ENCODE measurements around the gene COMTD1. TPM values are rescaled to one million over a fixed set of nuclear protein-coding genes. Genes with fewer than 3 reads are reported as not detected.
"Not testable (repeated sequence)": the region's sequence is repeated elsewhere in the genome, so short reads cannot be mapped to it uniquely, and the experiment has no call there.

COMTD1 gene
- polyA plus RNA-seq, 1 of the 3 experiments (the other 2 are of a cell fraction) = 7.6 TPM

- TF ChIP-seq, protein P1, sequence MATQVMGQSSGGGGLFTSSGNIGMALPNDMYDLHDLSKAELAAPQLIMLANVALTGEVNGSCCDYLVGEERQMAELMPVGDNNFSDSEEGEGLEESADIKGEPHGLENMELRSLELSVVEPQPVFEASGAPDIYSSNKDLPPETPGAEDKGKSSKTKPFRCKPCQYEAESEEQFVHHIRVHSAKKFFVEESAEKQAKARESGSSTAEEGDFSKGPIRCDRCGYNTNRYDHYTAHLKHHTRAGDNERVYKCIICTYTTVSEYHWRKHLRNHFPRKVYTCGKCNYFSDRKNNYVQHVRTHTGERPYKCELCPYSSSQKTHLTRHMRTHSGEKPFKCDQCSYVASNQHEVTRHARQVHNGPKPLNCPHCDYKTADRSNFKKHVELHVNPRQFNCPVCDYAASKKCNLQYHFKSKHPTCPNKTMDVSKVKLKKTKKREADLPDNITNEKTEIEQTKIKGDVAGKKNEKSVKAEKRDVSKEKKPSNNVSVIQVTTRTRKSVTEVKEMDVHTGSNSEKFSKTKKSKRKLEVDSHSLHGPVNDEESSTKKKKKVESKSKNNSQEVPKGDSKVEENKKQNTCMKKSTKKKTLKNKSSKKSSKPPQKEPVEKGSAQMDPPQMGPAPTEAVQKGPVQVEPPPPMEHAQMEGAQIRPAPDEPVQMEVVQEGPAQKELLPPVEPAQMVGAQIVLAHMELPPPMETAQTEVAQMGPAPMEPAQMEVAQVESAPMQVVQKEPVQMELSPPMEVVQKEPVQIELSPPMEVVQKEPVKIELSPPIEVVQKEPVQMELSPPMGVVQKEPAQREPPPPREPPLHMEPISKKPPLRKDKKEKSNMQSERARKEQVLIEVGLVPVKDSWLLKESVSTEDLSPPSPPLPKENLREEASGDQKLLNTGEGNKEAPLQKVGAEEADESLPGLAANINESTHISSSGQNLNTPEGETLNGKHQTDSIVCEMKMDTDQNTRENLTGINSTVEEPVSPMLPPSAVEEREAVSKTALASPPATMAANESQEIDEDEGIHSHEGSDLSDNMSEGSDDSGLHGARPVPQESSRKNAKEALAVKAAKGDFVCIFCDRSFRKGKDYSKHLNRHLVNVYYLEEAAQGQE (IDR thresholded peaks at IDR 0.05; ENCODE audit: low read depth, low read length) = no peak
- TF ChIP-seq JUND (IDR thresholded peaks at IDR 0.05) (no peak), FOSL2 (IDR thresholded peaks at IDR 0.05; ENCODE audit: borderline replicate concordance, low read depth) (no peak), GATA2 (CRISPR knock-in tag; IDR thresholded peaks at IDR 0.05) (no peak), RAD21 (IDR thresholded peaks at IDR 0.05; ENCODE audit: low read length) (no peak), YY1 (IDR thresholded peaks at IDR 0.05; ENCODE audit: low read depth) (no peak), PBX3 (IDR thresholded peaks at IDR 0.05) (no peak)
Observed at GRCh38 chr10:75203724-75204123, 32.0 kb downstream of the COMTD1 start (continued).

DNA sequence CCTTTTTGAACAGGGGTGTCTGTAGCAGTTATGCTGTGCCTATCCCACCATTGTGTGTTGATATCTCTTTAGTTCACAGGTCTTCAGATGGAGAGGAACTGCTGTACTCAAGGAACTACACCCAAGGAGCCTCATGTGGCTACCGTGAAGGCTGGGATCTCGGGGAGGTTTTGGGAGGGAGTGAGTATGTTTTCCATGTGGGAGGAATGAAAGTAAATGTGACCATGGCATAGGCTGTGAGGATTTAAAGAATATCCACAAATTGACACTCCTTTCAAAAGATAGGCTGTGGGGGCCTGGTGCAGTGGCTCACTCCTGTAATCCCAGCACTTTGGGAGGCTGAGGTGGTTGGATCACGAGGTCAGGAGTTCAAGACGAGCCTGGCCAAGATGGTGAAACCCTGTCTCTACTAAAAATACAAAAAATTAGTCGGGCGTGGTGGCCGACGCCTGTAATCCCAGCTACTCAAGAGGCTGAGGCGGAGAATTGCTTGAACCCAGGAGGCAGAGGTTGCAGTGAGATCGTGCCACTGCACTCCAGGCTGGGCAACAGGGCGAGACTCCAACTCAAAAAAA, 32.6 kb downstream of the COMTD1 start:
- CTCF ChIA-PET = interaction anchor here (1.7 kb wide), 1 partner anchor 32 kb away, joined by 5 read pairs; the partner anchor contains the start of gene COMTD1

DNA sequence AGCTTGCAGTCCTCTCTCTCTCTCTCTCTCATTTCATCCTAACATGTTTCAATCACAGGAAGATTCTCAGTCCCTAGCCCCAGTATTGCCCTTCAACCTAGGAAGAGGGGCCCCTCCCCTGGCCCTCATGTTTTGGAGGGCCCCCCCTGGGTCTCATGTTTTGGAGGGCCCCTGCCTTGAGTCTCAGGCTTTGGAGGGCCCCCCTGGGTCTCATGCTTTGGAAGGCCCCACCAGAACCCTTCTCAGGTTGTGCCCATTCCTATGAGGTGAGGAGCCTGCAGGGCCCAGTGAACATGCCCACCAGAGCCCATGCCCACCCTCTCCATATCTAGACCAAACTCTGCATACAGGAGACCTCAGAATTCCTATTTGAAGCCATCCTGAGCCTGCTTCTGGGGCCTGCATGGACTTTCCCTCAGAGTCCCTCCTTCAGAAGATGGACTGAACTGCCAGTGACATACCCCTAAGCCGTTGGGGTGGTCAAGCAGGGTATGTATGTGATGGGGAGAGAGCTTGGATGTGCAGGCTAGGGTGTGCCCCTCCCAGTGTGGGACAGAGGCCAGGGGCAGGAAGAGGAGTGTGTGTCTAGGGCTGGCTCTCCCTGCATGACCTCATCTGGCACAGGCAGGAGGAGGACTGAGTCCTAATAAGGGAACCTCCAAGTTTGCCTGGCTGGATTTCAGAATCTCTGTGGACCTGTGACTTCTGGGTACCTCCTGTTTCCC, 33.3 kb downstream of the COMTD1 start:
- no peak for DNase-seq
- no peaks in the 10 kb centered on the region for H3K27me3 ChIP-seq (ENCODE audit: insufficient read depth)
- no peaks in the 10 kb centered on the region for H3K79me2 ChIP-seq (ENCODE audit: insufficient read depth)
- POLR2A ChIA-PET = no interaction called here
- H3K4me3 ChIP-seq (ENCODE audit: low read depth in 2 of 2, low read length in 1 of 2) = no peak overlapping the region
- 50% methylated on average over 1 of the region's 1 CpG for WGBS (ENCODE audit: low lambda C conversion rate)
- TF ChIP-seq FOSL2 (IDR thresholded peaks at IDR 0.05; ENCODE audit: borderline replicate concordance, low read depth) (no peak), IRF3 (IDR thresholded peaks at IDR 0.05; ENCODE audit: low read depth, low read length) (no peak), RAD21 (IDR thresholded peaks at IDR 0.05; ENCODE audit: low read length) (no peak), EP300 (IDR thresholded peaks at IDR 0.05; ENCODE audit: borderline replicate concordance in 1 of 2, low read depth in 1 of 2, low read length in 1 of 2) (no peak), RXRA (IDR thresholded peaks at IDR 0.05; ENCODE audit: borderline replicate concordance, low read depth) (no peak), FOXJ3 (CRISPR knock-in tag; IDR thresholded peaks at IDR 0.05) (no peak), JUND (IDR thresholded peaks at IDR 0.05) (no peak), SMC3 (IDR thresholded peaks at IDR 0.05; ENCODE audit: low read depth, low read length) (no peak), EZH2phosphoT487 (IDR thresholded peaks at IDR 0.05; ENCODE audit: borderline replicate concordance, low read depth) (no peak), MEF2A (IDR thresholded peaks at IDR 0.05; ENCODE audit: borderline replicate concordance, low read depth) (no peak), RCOR1 (IDR thresholded peaks at IDR 0.05; ENCODE audit: low read length) (no peak)
- TF ChIP-seq, protein P2, sequence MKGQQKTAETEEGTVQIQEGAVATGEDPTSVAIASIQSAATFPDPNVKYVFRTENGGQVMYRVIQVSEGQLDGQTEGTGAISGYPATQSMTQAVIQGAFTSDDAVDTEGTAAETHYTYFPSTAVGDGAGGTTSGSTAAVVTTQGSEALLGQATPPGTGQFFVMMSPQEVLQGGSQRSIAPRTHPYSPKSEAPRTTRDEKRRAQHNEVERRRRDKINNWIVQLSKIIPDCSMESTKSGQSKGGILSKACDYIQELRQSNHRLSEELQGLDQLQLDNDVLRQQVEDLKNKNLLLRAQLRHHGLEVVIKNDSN (IDR thresholded peaks at IDR 0.05; ENCODE audit: borderline replicate concordance, low read depth) = no peak
- CTCF ChIA-PET = interaction anchor here (1.2 to 1.9 kb wide), 2 partner anchors 14 to 28 kb away, joined by 4 to 5 read pairs; no protein-coding TSS in a partner anchor
- no peaks in the 10 kb centered on the region for H3K9me2 ChIP-seq
- peaks cover 0 to 9% of the 10 kb centered on the region in 2 experiments; a peak in 2 of 4 replicates for H3K4me1 ChIP-seq (ENCODE audit: control insufficient read depth in 1 of 2, insufficient read depth in 2 of 2, low read depth in 1 of 2, low read length in 1 of 2)
- H3K9me3 ChIP-seq = no peaks in the 10 kb centered on the region
- H3K27ac ChIP-seq (ENCODE audit: low read depth in 2 of 2, low read length in 1 of 2) = no peak overlapping the region
- H3F3A ChIP-seq (replicated peaks; ENCODE audit: insufficient read depth) = peaks cover 3% of the 10 kb centered on the region
- no peaks in the 10 kb centered on the region for H3K36me3 ChIP-seq (replicated peaks in 1 of 2; ENCODE audit: control insufficient read depth in 1 of 2, insufficient read depth in 2 of 2, low read length in 1 of 2)
- no peak overlapping the region for H3K9ac ChIP-seq
- no peaks in the 10 kb centered on the region for H4K20me1 ChIP-seq (ENCODE audit: insufficient read depth)
- 0 out of 2 replicates have a peak overlapping the region, but pooled peaks have one; percentile 13 for H3K4me2 ChIP-seq
- H2AFZ ChIP-seq (ENCODE audit: low read depth) = no peak overlapping the region

More for the DNA sequence above, 32.6 kb downstream of the COMTD1 start:
- H4K20me1 ChIP-seq (ENCODE audit: insufficient read depth); H3K9me2 ChIP-seq; H3K27ac ChIP-seq (ENCODE audit: low read depth in 2 of 2, low read length in 1 of 2); H3F3A ChIP-seq (replicated peaks; ENCODE audit: insufficient read depth); H3K9me3 ChIP-seq; H3K9ac ChIP-seq; H3K36me3 ChIP-seq (replicated peaks in 1 of 2; ENCODE audit: control insufficient read depth in 1 of 2, insufficient read depth in 2 of 2, low read length in 1 of 2); H2AFZ ChIP-seq (ENCODE audit: low read depth); H3K4me3 ChIP-seq (ENCODE audit: low read depth in 2 of 2, low read length in 1 of 2); DNase-seq; POLR2A ChIA-PET; H3K4me1 ChIP-seq (ENCODE audit: control insufficient read depth in 1 of 2, insufficient read depth in 2 of 2, low read depth in 1 of 2, low read length in 1 of 2); H3K27me3 ChIP-seq (ENCODE audit: insufficient read depth); H3K79me2 ChIP-seq (ENCODE audit: insufficient read depth): not testable (repeated sequence)
- WGBS (ENCODE audit: low lambda C conversion rate) = 83% methylated on average over 11 of the region's 11 CpGs
- 0 out of 2 replicates have a peak overlapping the region, but pooled peaks have one; percentile 13 for H3K4me2 ChIP-seq

Measured in SK-N-SH (cell line).